T1000 (cell line): ENCODE results near the gene PGLYRP3.

Experiments
- DNase-seq: peaks from one replicate; lab custom pipeline; 2025; ENCODE audit warnings: mixed read lengths; lab: John Stamatoyannopoulos, UW

The PGLYRP3 gene

GRCh38 chr1:153260585-153261280 lies 52.0 kb downstream of the PGLYRP3 start:
- DNase-seq: no peak

DNA sequence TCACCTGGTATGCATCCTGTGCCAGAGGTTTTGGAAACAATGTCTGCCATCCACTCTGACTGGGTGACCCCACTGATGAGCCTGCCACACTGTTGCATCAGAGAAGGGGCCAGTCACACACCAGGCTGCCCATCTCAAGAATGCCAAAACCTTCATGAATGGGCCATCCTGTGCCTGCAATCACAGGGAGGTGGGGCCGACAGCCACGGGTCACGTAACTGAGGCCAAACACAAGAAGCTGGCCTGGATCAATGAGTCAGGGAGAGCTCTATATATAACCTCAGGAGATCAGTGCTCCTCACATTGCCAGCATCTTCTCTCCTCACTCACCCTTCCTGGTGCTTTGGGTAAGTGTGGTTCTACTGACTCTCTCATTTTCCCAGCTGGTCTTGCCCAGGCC lies 53.4 kb downstream of the PGLYRP3 start, which contains the start of gene LORICRIN:
Gene LORICRIN, plus strand, starts transcription at position 301 of the 400 bp plus-strand sequence. CDS start 1,263 bp downstream, outside the sequence.
- no peak for DNase-seq

GRCh38 chr1:153253693-153254092 lies 59.1 kb downstream of the PGLYRP3 start:
- DNase-seq: no peak

GRCh38 chr1:153253076-153253475 lies 59.7 kb downstream of the PGLYRP3 start:
- DNase-seq: no peak

GRCh38 chr1:153251988-153252387 lies 60.8 kb downstream of the PGLYRP3 start:
- DNase-seq: no peak

DNA sequence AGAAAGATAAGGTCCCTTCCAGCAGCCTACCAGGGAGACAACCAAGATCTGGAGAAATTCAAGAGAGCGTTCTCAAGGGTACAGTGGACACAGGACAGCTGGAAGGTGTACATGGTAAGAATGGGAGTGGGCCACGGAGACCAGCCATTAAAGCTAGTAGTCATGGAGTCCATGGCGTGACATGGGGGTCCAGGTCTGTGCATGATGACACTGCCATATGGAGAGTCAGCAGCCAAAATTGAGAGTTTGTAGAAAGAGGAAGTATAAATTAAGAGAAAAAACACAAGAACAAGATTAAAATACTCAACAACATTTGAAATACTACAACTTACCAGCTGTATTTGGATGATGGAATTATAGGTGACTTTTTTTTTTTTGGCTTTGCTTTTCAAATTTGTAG lies 61.2 kb downstream of the PGLYRP3 start:
- no peak for DNase-seq

DNA sequence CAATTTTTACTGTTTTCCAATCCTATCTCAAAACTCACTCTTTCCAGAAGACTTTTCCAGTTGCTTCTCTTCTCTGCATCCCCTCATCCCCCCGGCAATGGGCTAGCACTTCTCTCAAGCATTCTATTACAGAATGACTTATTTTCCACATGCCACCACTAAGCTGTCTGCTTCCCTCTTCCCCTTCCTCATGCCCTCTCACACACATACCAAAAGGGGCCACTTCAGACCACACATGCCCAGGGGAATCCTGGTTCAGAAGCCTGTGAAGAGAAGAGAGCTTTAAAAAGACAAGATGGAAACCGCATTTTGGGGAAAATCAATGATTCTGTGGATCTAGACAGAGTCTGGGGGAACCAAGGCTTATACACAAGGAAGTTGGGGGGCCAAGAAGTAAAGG lies 61.7 kb downstream of the PGLYRP3 start:
- DNase-seq: no peak

- DNase-seq: no peak
Measured at GRCh38 chr1:153250166-153250565, 62.6 kb downstream of the PGLYRP3 start.

- no peak for DNase-seq
Measured at GRCh38 chr1:153248176-153248879, 64.4 kb downstream of the PGLYRP3 start.
